ENCODE data around the gene SDR42E2.

DNA sequence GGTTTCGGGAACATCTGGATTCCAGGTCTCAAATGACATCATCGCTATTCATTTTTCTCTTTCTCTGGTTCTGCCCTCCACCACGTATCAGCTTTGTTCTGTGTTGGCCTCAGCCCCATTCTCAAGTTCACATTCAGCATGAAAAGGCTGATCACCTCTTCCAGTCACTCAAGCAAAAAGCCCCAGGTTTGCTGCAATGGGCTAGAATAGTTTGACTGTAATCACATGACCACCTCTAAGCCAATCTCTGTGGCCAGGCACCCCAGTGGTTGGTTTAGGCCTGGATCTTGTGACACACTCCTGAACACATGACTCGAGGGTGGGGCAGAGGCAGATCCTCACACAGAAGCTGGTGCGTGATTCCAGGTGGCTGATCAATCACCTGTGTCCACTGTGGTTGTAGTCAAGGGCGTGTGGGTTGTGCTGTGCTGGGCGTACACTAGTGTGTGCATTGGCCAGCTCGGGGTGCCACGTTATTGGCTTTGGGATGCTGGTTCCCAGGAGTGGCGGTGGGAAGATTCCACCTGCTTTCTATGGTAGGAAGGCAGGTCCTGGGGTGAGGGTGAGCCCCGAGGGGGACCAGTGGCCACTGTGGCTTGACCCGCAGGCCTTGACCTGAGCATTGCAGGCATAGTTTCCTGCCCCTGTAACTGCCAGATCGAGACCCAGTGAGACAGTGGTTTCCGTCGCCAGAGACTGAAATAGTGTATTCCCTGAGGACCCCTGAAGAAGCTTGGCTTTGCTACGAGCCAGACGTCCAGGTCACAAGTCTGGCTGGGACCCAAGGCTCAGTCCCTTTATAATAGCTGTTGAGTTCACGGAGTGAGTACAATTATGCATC, 55.8 kb downstream of the SDR42E2 start:
- TF ChIP-seq CHD2 (IDR thresholded peaks at IDR 0.05; ENCODE audit: low read length, partially characterized antibody) (no peak), GATA2 (CRISPR knock-in tag; IDR thresholded peaks at IDR 0.05) (no peak), POLR2AphosphoS5 (IDR thresholded peaks at IDR 0.05; ENCODE audit: low read depth, low read length) (no peak)
- TF ChIP-seq, protein P1, sequence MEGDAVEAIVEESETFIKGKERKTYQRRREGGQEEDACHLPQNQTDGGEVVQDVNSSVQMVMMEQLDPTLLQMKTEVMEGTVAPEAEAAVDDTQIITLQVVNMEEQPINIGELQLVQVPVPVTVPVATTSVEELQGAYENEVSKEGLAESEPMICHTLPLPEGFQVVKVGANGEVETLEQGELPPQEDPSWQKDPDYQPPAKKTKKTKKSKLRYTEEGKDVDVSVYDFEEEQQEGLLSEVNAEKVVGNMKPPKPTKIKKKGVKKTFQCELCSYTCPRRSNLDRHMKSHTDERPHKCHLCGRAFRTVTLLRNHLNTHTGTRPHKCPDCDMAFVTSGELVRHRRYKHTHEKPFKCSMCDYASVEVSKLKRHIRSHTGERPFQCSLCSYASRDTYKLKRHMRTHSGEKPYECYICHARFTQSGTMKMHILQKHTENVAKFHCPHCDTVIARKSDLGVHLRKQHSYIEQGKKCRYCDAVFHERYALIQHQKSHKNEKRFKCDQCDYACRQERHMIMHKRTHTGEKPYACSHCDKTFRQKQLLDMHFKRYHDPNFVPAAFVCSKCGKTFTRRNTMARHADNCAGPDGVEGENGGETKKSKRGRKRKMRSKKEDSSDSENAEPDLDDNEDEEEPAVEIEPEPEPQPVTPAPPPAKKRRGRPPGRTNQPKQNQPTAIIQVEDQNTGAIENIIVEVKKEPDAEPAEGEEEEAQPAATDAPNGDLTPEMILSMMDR (IDR thresholded peaks at IDR 0.05), result no peak

Data from SK-N-SH (cell line).